A549 treated with ZK216348 at 1 μM for 4 hours (cell line): Measurements from ENCODE around the gene OR51S1. TPM values are rescaled to one million over a fixed set of nuclear protein-coding genes. Genes with fewer than 3 reads are reported as not detected.

Source experiments
- total RNA-seq: library from RNA; stranded (reverse); fragments of 200-300 nt; extraction: Qiagen RNA extraction; gene quantifications from 5 replicates; pipeline ENCODE4 v1.2.3, GENCODE V29; 2022; ENCODE audit warnings: low read depth

Gene OR51S1, protein sequence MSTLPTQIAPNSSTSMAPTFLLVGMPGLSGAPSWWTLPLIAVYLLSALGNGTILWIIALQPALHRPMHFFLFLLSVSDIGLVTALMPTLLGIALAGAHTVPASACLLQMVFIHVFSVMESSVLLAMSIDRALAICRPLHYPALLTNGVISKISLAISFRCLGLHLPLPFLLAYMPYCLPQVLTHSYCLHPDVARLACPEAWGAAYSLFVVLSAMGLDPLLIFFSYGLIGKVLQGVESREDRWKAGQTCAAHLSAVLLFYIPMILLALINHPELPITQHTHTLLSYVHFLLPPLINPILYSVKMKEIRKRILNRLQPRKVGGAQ
- not detected in 5 replicates for total RNA-seq

GRCh38 chr11:4848908-4849532 lies at the start of gene OR51S1:
Gene OR51S1 (minus strand): TSS chr11:4849208. CDS start chr11:4849208, 0 bp downstream.

GRCh38 chr11:4881860-4882500 lies 33.0 kb upstream of the OR51S1 start, which contains the start of gene OR51T1:
Gene OR51T1 (plus strand): TSS chr11:4881900. CDS start chr11:4881900, 0 bp downstream.

DNA sequence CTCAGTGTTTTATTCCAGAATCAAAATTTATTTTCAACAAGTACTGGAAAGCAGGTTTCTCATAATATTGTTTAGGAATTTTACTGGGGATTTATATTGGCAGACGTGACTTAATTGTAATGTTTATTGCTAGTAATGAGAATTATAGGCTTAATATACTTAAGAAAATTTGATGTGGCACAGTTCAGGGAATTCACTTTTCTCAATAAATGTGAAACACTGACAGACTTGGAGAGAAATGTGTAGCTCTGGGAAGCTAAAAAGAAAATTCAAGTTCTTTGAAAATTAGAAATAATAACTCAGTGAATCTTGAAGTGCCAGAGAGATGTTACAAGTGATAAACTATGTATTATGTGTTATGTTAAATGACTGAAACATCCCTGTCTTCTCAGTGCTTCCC lies 28.0 kb downstream of the OR51S1 start, which contains the start of gene OR51F2:
Gene OR51F2 (plus strand): TSS at position 301 of the 400 bp plus-strand sequence. CDS start 101 bp downstream, outside the sequence.

GRCh38 chr11:4804280-4804679 lies 44.7 kb downstream of the OR51S1 start, which contains the start of gene OR52R1:
Gene OR52R1 (minus strand): TSS chr11:4804380. CDS start chr11:4804380, 0 bp downstream.

Other genes with a start within 250 kb of the OR51S1 start
- gene TRIM68, start 241.0 kb downstream of the OR51S1 start, total RNA-seq: 8.2 to 10.8 TPM (median 9.7 TPM) in 5 replicates
- not detected in 5 replicates for gene OR51D1, start 211.7 kb downstream of the OR51S1 start, total RNA-seq
- not detected in 5 replicates for gene OR51E1, start 205.2 kb downstream of the OR51S1 start, total RNA-seq
- gene OR51E2, start 151.4 kb downstream of the OR51S1 start, total RNA-seq: not detected in 5 replicates
- gene MMP26, start 144.4 kb downstream of the OR51S1 start, total RNA-seq: not detected in 5 replicates
- gene OR51F1, start 79.3 kb downstream of the OR51S1 start, total RNA-seq: not detected in 5 replicates
- not detected in 5 replicates for gene OR52R1, start 44.8 kb downstream of the OR51S1 start, total RNA-seq
- gene OR51F2, start 27.9 kb downstream of the OR51S1 start, total RNA-seq: not detected in 5 replicates
- gene OR51T1, start 32.7 kb upstream of the OR51S1 start, total RNA-seq: not detected in 5 replicates
- not detected in 5 replicates for gene OR51A7, start 54.6 kb upstream of the OR51S1 start, total RNA-seq
- not detected in 5 replicates for gene OR51G2, start 70.1 kb upstream of the OR51S1 start, total RNA-seq
- not detected in 5 replicates for gene OR51G1, start 75.1 kb upstream of the OR51S1 start, total RNA-seq
- not detected in 5 replicates for gene OR51A4, start 98.4 kb upstream of the OR51S1 start, total RNA-seq
- gene OR51A2, start 106.5 kb upstream of the OR51S1 start, total RNA-seq: not detected in 5 replicates
- gene OR51L1, start 145.6 kb upstream of the OR51S1 start, total RNA-seq: not detected in 5 replicates
- not detected in 5 replicates for gene OR52J3, start 197.3 kb upstream of the OR51S1 start, total RNA-seq
- not detected in 5 replicates for gene OR52E2, start 210.4 kb upstream of the OR51S1 start, total RNA-seq
- not detected in 5 replicates for gene OR52E1, start 220.4 kb upstream of the OR51S1 start, total RNA-seq